ENCODE results near the gene CROCC2. TPM values are rescaled to one million over a fixed set of nuclear protein-coding genes. Genes with fewer than 3 reads are reported as not detected.

Gene CROCC2
- polyA plus RNA-seq, 1 experiment = not detected

DNA sequence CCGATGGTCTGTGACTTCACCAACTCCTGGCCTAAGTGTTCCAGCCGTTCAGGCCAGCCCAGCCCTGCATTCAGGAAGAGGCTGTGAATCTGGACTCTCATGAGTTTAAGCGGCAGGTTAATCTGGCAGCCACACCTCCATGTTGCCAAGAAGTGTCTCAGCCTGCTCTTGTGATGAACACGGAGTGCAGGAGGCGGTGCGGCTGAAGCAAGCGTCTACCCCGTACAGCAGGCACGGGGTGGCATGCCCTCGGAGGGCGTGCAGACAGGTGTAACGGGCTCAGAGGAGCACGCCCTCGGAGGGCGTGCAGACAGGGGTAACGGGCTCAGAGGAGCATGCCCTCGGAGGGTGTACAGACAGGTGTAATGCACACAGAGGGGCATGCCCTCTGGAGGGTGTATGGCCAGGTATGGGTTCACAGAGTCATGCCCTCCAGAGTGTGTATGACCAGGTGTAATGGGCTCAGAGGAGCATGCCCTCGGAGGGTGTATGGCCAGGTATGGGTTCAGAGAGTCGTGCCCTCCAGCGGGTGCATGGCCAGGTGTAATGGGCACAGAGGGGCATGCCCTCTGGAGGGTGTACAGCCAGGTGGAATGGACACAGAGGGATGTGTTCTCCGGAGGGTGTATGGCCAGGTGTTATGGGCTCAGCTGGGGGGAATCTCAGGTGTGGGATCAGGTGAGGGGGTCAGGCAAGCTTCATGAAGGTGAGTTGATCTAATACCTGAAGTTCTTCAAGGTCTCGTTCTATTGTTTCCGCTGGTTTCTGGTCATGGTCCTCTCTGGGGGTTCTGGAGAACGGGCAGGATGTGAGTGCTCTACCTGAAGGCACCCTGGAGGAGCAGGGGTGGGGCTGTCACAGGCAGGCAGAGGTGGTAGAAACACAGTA, 22.6 kb downstream of the CROCC2 start:
- POLR2A ChIA-PET = no interaction called here
- Histone ChIP-seq H3K27me3 (ENCODE audit: control insufficient read depth, insufficient read depth, low read length) (0 out of 2 replicates have a peak, but pooled peaks cover 2% of the 10 kb centered on the region), H3K36me3 (ENCODE audit: control insufficient read depth, insufficient read depth, low read length) (no peaks in the 10 kb centered on the region), H3K4me3 (ENCODE audit: low read depth, low read length) (no peak overlapping the region)
- CTCF ChIA-PET = no interaction called here
- DNase-seq (ENCODE audit: low read depth) = no peak
- TF ChIP-seq, protein P1, sequence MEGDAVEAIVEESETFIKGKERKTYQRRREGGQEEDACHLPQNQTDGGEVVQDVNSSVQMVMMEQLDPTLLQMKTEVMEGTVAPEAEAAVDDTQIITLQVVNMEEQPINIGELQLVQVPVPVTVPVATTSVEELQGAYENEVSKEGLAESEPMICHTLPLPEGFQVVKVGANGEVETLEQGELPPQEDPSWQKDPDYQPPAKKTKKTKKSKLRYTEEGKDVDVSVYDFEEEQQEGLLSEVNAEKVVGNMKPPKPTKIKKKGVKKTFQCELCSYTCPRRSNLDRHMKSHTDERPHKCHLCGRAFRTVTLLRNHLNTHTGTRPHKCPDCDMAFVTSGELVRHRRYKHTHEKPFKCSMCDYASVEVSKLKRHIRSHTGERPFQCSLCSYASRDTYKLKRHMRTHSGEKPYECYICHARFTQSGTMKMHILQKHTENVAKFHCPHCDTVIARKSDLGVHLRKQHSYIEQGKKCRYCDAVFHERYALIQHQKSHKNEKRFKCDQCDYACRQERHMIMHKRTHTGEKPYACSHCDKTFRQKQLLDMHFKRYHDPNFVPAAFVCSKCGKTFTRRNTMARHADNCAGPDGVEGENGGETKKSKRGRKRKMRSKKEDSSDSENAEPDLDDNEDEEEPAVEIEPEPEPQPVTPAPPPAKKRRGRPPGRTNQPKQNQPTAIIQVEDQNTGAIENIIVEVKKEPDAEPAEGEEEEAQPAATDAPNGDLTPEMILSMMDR (IDR thresholded peaks at IDR 0.05; ENCODE audit: insufficient read depth, low read depth, low read length) = no peak

DNA sequence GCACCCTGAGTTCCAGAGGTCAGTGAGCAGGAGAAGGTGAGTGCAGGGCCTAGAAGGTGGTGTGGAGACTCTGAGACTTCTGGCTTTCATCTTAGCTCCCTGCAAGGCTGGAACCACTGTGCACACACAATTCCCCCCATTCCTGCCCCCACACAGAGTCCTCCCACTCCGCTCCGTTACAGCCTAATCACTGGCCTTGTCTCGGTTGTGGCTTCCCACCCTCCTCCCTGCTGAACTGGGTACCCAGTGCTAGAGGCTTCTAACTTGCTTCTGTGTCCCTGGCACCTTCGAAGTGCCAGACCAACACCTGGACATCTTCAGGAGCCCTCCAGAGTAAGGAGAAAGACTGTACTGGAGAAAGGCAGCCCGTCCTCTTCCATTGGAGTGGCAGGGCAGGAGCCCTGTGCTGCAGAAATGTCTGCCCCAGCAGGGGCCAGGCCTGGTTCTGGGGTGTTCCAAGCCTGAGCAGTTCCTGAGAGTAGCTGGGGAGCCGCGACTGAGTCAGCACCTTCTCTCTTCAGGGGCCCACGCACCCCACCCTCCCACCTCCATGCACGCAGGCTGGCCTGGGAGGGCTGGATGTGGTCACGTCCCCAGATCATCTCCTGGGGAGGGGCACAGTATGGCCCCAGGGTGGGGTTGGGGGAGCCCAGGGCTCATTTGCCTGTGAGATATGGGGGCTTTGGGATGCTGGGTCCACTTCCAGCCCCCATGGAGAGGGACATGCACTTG, 23.4 kb downstream of the CROCC2 start:
- H3K27me3 ChIP-seq (ENCODE audit: control insufficient read depth, insufficient read depth, low read length) = 0 out of 2 replicates have a peak, but pooled peaks cover 2% of the 10 kb centered on the region
- TF ChIP-seq, protein P1 (IDR thresholded peaks at IDR 0.05; ENCODE audit: insufficient read depth, low read depth, low read length) = no peak
- ChIA-PET CTCF (interaction anchor here (0.8 kb wide), 1 partner anchor 15 kb away, joined by 4 read pairs; no protein-coding TSS in a partner anchor), POLR2A (no interaction called here)
- DNase-seq (ENCODE audit: low read depth) = no peak
- no peaks in the 10 kb centered on the region for H3K36me3 ChIP-seq (ENCODE audit: control insufficient read depth, insufficient read depth, low read length)
- H3K4me3 ChIP-seq (ENCODE audit: low read depth, low read length) = no peak overlapping the region

DNA sequence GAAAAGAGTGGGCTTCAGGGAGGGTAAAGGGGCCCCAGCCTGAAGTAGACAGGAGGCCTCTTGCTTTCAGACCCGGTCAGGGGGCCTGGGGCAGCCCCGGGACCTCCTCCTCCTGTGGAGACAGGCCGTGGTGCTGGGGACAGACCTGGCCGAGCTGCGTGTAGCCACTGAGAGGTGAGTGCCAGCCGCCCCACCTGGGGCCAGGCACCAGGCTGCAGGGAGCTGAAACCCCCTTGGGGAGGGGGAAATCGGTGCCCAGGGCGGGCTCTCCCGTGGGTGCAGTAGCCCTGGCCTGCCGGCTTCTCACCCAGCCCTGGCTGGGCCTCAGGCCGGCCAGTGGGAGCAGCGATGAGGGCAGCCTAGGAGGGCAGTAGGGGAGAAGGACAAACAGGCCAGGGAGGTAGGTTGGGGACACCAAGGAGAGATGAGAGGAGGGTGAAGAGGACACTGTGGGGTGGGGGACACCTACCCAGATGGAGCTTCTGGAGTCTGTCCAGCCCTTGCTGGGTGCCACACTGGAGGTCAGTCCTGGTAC, 24.0 kb downstream of the CROCC2 start:
- CTCF ChIA-PET = interaction anchor here (0.8 kb wide), 1 partner anchor 16 kb away, joined by 4 read pairs; no protein-coding TSS in a partner anchor
- H3K4me3 ChIP-seq (ENCODE audit: low read depth, low read length) = no peak overlapping the region
- DNase-seq (ENCODE audit: low read depth) = no peak
- no peaks in the 10 kb centered on the region for H3K36me3 ChIP-seq (ENCODE audit: control insufficient read depth, insufficient read depth, low read length)
- TF ChIP-seq, protein P1 (IDR thresholded peaks at IDR 0.05; ENCODE audit: insufficient read depth, low read depth, low read length) = no peak
- 0 out of 2 replicates have a peak, but pooled peaks cover 2% of the 10 kb centered on the region for H3K27me3 ChIP-seq (ENCODE audit: control insufficient read depth, insufficient read depth, low read length)
- POLR2A ChIA-PET = no interaction called here

DNA sequence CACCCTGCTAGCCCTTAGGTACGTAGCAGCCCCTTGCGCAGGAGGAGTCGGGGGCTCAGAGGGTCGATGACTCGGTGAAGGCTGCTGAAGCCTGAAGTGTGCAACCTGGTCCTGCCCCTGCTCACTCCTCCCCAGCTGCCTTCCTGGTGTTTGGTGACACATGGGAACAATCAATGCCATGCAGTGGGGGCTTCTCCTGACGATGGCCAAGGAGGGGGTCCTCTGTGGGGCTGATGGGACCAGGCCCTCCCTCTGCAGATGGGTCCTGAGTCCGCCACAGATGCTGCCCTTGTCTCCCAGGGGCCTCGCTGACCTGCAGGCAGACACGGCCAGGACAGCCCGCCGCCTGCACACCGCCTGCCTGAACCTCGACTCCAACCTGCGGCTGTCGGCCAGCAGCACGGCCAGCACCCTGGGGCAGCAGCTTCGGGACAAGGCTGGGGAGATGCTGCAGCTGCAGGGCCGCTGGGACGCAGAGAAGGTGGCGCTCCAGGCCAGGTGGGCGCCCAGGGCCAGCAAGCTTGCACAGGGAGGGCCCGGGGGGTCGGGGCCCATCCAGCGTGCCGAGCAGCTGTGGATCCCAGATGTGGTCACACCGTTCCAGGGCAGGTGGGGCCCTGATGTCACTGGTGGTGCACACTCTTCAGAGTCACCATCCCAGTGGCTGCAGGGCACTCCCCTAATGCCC, 24.6 kb downstream of the CROCC2 start:
- POLR2A ChIA-PET = no interaction called here
- TF ChIP-seq, protein P1 (IDR thresholded peaks at IDR 0.05; ENCODE audit: insufficient read depth, low read depth, low read length) = no peak

More for the DNA sequence above, 24.6 kb downstream of the CROCC2 start:
- Histone ChIP-seq H3K27me3 (ENCODE audit: control insufficient read depth, insufficient read depth, low read length) (0 out of 2 replicates have a peak, but pooled peaks cover 2% of the 10 kb centered on the region), H3K4me3 (ENCODE audit: low read depth, low read length) (no peak overlapping the region), H3K36me3 (ENCODE audit: control insufficient read depth, insufficient read depth, low read length) (no peaks in the 10 kb centered on the region)
- DNase-seq (ENCODE audit: low read depth) = no peak
- CTCF ChIA-PET = interaction anchor here (0.8 kb wide), 1 partner anchor 16 kb away, joined by 4 read pairs; no protein-coding TSS in a partner anchor
